ENCODE results near the gene C13orf46. TPM values are rescaled to one million over a fixed set of nuclear protein-coding genes. Genes with fewer than 3 reads are reported as not detected.

The C13orf46 gene
- total and polyA plus RNA-seq, 10 of the 15 experiments (the other 5 are each of a cell fraction or from before 2014, with no cell fraction given): 0.01 to 0.18 (median 0.09) TPM; not detected in 6

DNA sequence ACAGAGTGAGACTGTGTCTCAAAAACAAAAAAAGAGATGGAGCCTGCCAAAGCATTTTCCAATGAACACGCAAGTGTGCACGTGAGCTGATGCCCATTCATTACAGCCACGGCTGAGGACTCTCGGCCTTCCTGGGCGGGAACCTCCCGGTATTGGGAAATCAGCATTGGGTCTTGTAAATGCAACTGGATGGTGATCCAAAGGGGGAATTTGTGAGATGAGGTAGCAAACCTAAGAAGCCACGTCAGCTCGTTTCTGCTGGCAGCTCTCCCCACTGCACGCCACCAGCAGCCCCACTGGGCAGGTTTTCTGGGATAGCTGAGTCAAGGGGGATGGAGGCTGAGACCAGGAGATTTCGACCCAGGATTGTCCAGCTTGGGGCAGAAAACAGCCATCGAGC lies 11.5 kb downstream of the C13orf46 start:
- TF ChIP-seq PAX8 (IDR thresholded peaks at IDR 0.05) (no peak), RUNX3 (IDR thresholded peaks at IDR 0.05; ENCODE audit: low read length) (no peak), RBBP5 (conservative IDR thresholded peaks at IDR 0.05) (no peak), FOXM1 (IDR thresholded peaks at IDR 0.05; ENCODE audit: low read depth, low read length) (no peak), ZNF384 (IDR thresholded peaks at IDR 0.05; ENCODE audit: borderline replicate concordance, low read depth, low read length) (no peak), ZNF24 (IDR thresholded peaks at IDR 0.05) (no peak), ZNF217 (IDR thresholded peaks at IDR 0.05) (no peak), CEBPB (IDR thresholded peaks at IDR 0.05; ENCODE audit: borderline replicate concordance in 1 of 2, low read depth in 2 of 2, low read length in 2 of 2) (no peak), NR2C1 (IDR thresholded peaks at IDR 0.05) (no peak), SP1 (IDR thresholded peaks at IDR 0.05; ENCODE audit: low read depth, low read length) (no peak), BCL11A (IDR thresholded peaks at IDR 0.05; ENCODE audit: low read depth, low read length) (no peak), USF1 (IDR thresholded peaks at IDR 0.05; ENCODE audit: borderline replicate concordance, extremely low read length, insufficient read depth, low read depth, low read length) (no peak)
- TF ChIP-seq, protein P1, sequence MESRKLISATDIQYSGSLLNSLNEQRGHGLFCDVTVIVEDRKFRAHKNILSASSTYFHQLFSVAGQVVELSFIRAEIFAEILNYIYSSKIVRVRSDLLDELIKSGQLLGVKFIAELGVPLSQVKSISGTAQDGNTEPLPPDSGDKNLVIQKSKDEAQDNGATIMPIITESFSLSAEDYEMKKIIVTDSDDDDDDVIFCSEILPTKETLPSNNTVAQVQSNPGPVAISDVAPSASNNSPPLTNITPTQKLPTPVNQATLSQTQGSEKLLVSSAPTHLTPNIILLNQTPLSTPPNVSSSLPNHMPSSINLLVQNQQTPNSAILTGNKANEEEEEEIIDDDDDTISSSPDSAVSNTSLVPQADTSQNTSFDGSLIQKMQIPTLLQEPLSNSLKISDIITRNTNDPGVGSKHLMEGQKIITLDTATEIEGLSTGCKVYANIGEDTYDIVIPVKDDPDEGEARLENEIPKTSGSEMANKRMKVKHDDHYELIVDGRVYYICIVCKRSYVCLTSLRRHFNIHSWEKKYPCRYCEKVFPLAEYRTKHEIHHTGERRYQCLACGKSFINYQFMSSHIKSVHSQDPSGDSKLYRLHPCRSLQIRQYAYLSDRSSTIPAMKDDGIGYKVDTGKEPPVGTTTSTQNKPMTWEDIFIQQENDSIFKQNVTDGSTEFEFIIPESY (IDR thresholded peaks at IDR 0.05): no peak
- TF ChIP-seq, protein P2, sequence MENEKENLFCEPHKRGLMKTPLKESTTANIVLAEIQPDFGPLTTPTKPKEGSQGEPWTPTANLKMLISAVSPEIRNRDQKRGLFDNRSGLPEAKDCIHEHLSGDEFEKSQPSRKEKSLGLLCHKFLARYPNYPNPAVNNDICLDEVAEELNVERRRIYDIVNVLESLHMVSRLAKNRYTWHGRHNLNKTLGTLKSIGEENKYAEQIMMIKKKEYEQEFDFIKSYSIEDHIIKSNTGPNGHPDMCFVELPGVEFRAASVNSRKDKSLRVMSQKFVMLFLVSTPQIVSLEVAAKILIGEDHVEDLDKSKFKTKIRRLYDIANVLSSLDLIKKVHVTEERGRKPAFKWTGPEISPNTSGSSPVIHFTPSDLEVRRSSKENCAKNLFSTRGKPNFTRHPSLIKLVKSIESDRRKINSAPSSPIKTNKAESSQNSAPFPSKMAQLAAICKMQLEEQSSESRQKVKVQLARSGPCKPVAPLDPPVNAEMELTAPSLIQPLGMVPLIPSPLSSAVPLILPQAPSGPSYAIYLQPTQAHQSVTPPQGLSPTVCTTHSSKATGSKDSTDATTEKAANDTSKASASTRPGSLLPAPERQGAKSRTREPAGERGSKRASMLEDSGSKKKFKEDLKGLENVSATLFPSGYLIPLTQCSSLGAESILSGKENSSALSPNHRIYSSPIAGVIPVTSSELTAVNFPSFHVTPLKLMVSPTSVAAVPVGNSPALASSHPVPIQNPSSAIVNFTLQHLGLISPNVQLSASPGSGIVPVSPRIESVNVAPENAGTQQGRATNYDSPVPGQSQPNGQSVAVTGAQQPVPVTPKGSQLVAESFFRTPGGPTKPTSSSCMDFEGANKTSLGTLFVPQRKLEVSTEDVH (IDR thresholded peaks at IDR 0.05; ENCODE audit: low read depth, partially characterized antibody): no peak
- Histone ChIP-seq H3K4me1 (ENCODE audit: control insufficient read depth, insufficient read depth, low read length) (no peaks in the 10 kb centered on the region), H3K9me3 (replicated peaks; ENCODE audit: control insufficient read depth, insufficient read depth, low read length) (peaks cover 7% of the 10 kb centered on the region; the same call in 1 of the 3 replicates), H3K27me3 (replicated peaks in 1 of 2; ENCODE audit: control insufficient read depth in 2 of 2, insufficient read depth in 2 of 2, low read length in 1 of 2) (no peaks in the 10 kb centered on the region), H3K9ac (ENCODE audit: control insufficient read depth, insufficient read depth, low read length) (no peak overlapping the region), H3K36me3 (ENCODE audit: control insufficient read depth in 2 of 2, insufficient read depth in 2 of 2, low read length in 1 of 2) (no peaks in the 10 kb centered on the region), H3K4me3 (no peak overlapping the region), H2AFZ (ENCODE audit: control insufficient read depth, low read depth, low read length) (no peak overlapping the region), H3K27ac (ENCODE audit: control insufficient read depth, insufficient read depth) (no peak overlapping the region), H3K79me2 (ENCODE audit: control insufficient read depth, insufficient read depth, low read length) (no peaks in the 10 kb centered on the region), H3K4me2 (ENCODE audit: control insufficient read depth, insufficient read depth) (no peak overlapping the region), H4K20me1 (ENCODE audit: control insufficient read depth, insufficient read depth) (no peaks in the 10 kb centered on the region)
- ChIA-PET SMC1A (ENCODE audit: uncharacterized antibody, unreplicated experiment) (no interaction called here), RAD21 (ENCODE audit: unreplicated experiment) (no interaction called here), POLR2A (no interaction called here), CTCF (no interaction called here)
- DNase-seq (ENCODE audit: low read depth, low spot score): no peak
- intact Hi-C loops (cut with micrococcal nuclease; ENCODE audit: unreplicated experiment): no loop called here
- in situ Hi-C loops (cut with MboI): no loop called here
- 59% methylated on average over 11 of the region's 11 CpGs for WGBS (ENCODE audit: insufficient coverage, insufficient replicate concordance, low lambda C conversion rate, missing lambda C conversion rate)
- FAIRE-seq: no peak
- ATAC-seq: no peak
- BruUV-seq (replicated peaks): no TSS peak
